SK-N-SH treated with all-trans-retinoic acid at 6 μM for 48 hours (cell line): Measurements from ENCODE around the gene KRTAP10-3.
"Not testable (repeated sequence)": the region's sequence is repeated elsewhere in the genome, so short reads cannot be mapped to it uniquely, and the experiment has no call there.

Experiments
- ATAC-seq: fragments of 200-7000 bp; cut with Tn5 transposase; 3 replicates; pipeline ENCODE4 v1.9.1; 2020; ENCODE audit warnings: mild to moderate bottlenecking, moderate library complexity
- BACH2 ChIP-seq: fragments of 250-450 bp; sonication (Bioruptor Pico); IDR thresholded peaks from 2 replicates; pipeline ENCODE4 v1.9.0; 2021; ENCODE audit warnings: mild to moderate bottlenecking, borderline replicate concordance
- CSDC2 ChIP-seq: fragments of 250-450 bp; sonication (Bioruptor Pico); IDR thresholded peaks from 2 replicates; pipeline ENCODE4 v1.5.0; 2020; ENCODE audit warnings: mild to moderate bottlenecking, moderate library complexity
- GLIS3 ChIP-seq: fragments of 250-450 bp; sonication (Bioruptor Pico); IDR thresholded peaks from 2 replicates; pipeline ENCODE4 v1.5.0; 2020; ENCODE audit warnings: mild to moderate bottlenecking, moderate library complexity
- ISL1 ChIP-seq: fragments of 250-450 bp; sonication (Bioruptor Pico); IDR thresholded peaks from 2 replicates; pipeline ENCODE4 v2.1.2; 2022; ENCODE audit warnings: mild to moderate bottlenecking, moderate library complexity
- OSR1 ChIP-seq: fragments of 250-450 bp; sonication (Bioruptor Pico); IDR thresholded peaks from 2 replicates; pipeline ENCODE4 v1.8.0; 2022; ENCODE audit warnings: moderate library complexity, mild to moderate bottlenecking, inconsistent platforms
- RARB ChIP-seq: fragments of 250-450 bp; sonication (Bioruptor Pico); IDR thresholded peaks from 2 replicates; pipeline ENCODE4 v1.8.0; 2021; ENCODE audit warnings: mild to moderate bottlenecking, moderate library complexity
- TOX ChIP-seq: fragments of 250-450 bp; sonication (Bioruptor Pico); IDR thresholded peaks from 2 replicates; pipeline ENCODE4 v1.8.0; 2021; ENCODE audit warnings: mild to moderate bottlenecking, moderate library complexity, borderline replicate concordance
- ZC3H10 ChIP-seq: fragments of 250-450 bp; sonication (Bioruptor Pico); IDR thresholded peaks from 2 replicates; pipeline ENCODE4 v1.5.1; 2021; ENCODE audit warnings: mild to moderate bottlenecking, moderate library complexity
- ZFP30 ChIP-seq: fragments of 450-650 bp; formaldehyde crosslinking; IDR thresholded peaks from 2 replicates; pipeline ENCODE4 v1.5.0; 2022; ENCODE audit warnings: mild to moderate bottlenecking, moderate library complexity
- ZNF70 ChIP-seq: fragments of 450-650 bp; formaldehyde crosslinking; IDR thresholded peaks from 2 replicates; pipeline ENCODE4 v1.5.0; 2020; ENCODE audit warnings: mild to moderate bottlenecking, moderate library complexity
- ZNF8 ChIP-seq: fragments of 450-650 bp; formaldehyde crosslinking; IDR thresholded peaks from 2 replicates; pipeline ENCODE4 v1.5.0; 2020; ENCODE audit warnings: mild to moderate bottlenecking, moderate library complexity
- TF ChIP-seq, protein P1 (sequence below): fragments of 250-450 bp; sonication (Bioruptor Pico); IDR thresholded peaks from 2 replicates; pipeline ENCODE4 v1.5.0; 2020; ENCODE audit warnings: mild to moderate bottlenecking, moderate library complexity
- TF ChIP-seq, protein P2 (sequence below): fragments of 250-450 bp; sonication (Bioruptor Pico); IDR thresholded peaks from 2 replicates; pipeline ENCODE4 v1.5.1; 2021; ENCODE audit warnings: mild to moderate bottlenecking, moderate library complexity
- TF ChIP-seq, protein P3 (sequence below): fragments of 250-450 bp; sonication (Bioruptor Pico); IDR thresholded peaks from 2 replicates; pipeline ENCODE4 v1.5.1; 2020; ENCODE audit warnings: low read depth, mild to moderate bottlenecking, moderate library complexity
- TF ChIP-seq, protein P4 (sequence below): fragments of 250-450 bp; sonication (Bioruptor Pico); IDR thresholded peaks from 2 replicates; pipeline ENCODE4 v1.8.0; 2020; ENCODE audit warnings: mild to moderate bottlenecking, moderate library complexity, borderline replicate concordance
- TF ChIP-seq, protein P5 (sequence below): fragments of 250-450 bp; sonication (Bioruptor Pico); IDR thresholded peaks from 2 replicates; pipeline ENCODE4 v1.8.0; 2021; ENCODE audit warnings: low read depth, mild to moderate bottlenecking, moderate library complexity, borderline replicate concordance

KRTAP10-3 gene

DNA sequence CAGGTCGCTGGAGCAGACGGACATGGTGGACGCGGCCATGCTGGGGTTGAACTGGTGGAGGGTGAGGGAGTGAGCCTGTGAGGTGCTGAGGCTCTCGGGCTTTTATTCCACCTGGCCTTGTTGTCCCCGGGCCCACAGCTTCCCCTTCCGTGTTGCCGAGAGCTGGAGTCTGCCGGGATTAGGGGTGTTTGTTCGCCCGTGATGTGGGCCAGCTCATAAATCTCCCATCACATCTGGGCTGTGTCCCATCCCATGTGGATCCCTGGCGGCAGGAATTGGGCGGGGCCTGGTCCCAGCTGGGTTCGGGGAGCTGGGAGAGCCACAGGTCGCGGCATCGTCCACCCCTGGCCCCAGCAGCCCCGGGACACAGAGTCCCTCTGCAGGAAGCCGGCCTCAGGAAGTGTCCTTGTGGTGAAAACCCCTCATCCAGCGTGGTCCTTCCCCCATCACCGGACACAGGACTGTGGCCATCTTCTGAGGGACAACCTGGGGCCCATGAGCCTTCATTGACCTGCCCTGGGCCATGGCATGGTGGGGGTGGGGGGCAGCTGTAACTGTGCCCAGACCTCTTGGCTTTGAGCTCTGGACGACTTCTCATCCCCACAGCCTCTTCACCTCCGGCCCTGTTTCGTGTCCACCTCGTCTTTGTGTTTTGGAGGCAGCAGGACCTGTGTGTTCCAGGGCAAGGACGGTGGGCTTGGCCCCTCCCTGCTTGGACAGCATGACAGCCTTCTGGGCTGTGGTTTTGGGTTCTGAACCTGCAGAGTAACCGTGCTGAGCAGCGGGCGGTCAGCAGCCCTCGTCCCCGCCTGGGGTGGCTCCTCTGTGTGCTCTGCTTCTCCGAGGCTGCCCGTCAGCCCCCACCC lies 34.1 kb upstream of the KRTAP10-3 start, which contains the start of gene KRTAP10-6:
KRTAP10-6 (minus strand) TSS at position 60 of the 866 bp plus-strand sequence; CDS start at position 39, 21 bp downstream.
- no peak for ATAC-seq
- TF ChIP-seq ZC3H10 (no peak), TOX (CRISPR knock-in tag) (no peak), ISL1 (CRISPR knock-in tag) (no peak), GLIS3 (CRISPR knock-in tag) (no peak)
- TF ChIP-seq, protein P1, sequence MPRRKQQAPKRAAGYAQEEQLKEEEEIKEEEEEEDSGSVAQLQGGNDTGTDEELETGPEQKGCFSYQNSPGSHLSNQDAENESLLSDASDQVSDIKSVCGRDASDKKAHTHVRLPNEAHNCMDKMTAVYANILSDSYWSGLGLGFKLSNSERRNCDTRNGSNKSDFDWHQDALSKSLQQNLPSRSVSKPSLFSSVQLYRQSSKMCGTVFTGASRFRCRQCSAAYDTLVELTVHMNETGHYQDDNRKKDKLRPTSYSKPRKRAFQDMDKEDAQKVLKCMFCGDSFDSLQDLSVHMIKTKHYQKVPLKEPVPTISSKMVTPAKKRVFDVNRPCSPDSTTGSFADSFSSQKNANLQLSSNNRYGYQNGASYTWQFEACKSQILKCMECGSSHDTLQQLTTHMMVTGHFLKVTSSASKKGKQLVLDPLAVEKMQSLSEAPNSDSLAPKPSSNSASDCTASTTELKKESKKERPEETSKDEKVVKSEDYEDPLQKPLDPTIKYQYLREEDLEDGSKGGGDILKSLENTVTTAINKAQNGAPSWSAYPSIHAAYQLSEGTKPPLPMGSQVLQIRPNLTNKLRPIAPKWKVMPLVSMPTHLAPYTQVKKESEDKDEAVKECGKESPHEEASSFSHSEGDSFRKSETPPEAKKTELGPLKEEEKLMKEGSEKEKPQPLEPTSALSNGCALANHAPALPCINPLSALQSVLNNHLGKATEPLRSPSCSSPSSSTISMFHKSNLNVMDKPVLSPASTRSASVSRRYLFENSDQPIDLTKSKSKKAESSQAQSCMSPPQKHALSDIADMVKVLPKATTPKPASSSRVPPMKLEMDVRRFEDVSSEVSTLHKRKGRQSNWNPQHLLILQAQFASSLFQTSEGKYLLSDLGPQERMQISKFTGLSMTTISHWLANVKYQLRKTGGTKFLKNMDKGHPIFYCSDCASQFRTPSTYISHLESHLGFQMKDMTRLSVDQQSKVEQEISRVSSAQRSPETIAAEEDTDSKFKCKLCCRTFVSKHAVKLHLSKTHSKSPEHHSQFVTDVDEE (CRISPR knock-in tag): no peak
- TF ChIP-seq, protein P2, sequence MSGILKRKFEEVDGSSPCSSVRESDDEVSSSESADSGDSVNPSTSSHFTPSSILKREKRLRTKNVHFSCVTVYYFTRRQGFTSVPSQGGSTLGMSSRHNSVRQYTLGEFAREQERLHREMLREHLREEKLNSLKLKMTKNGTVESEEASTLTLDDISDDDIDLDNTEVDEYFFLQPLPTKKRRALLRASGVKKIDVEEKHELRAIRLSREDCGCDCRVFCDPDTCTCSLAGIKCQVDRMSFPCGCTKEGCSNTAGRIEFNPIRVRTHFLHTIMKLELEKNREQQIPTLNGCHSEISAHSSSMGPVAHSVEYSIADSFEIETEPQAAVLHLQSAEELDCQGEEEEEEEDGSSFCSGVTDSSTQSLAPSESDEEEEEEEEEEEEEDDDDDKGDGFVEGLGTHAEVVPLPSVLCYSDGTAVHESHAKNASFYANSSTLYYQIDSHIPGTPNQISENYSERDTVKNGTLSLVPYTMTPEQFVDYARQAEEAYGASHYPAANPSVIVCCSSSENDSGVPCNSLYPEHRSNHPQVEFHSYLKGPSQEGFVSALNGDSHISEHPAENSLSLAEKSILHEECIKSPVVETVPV (CRISPR knock-in tag): no peak
- TF ChIP-seq, all 23 proteins: peak for 0

DNA sequence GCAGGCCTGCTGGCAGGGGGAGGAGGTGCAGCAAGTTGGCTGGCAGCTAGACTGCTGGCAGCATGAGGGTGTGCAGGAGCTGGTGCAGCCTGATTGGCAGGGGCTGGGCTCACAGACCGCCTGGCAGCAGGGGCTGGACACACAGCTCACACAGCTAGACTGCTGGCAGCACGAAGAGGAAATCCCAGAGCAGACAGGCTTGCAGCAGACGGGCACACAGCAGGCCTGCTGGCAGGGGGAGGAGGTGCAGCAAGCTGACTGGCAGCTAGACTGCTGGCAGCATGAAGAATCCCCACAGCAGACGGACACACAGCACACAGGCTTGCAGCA lies 33.2 kb upstream of the KRTAP10-3 start:
- ATAC-seq: not testable (repeated sequence)

DNA sequence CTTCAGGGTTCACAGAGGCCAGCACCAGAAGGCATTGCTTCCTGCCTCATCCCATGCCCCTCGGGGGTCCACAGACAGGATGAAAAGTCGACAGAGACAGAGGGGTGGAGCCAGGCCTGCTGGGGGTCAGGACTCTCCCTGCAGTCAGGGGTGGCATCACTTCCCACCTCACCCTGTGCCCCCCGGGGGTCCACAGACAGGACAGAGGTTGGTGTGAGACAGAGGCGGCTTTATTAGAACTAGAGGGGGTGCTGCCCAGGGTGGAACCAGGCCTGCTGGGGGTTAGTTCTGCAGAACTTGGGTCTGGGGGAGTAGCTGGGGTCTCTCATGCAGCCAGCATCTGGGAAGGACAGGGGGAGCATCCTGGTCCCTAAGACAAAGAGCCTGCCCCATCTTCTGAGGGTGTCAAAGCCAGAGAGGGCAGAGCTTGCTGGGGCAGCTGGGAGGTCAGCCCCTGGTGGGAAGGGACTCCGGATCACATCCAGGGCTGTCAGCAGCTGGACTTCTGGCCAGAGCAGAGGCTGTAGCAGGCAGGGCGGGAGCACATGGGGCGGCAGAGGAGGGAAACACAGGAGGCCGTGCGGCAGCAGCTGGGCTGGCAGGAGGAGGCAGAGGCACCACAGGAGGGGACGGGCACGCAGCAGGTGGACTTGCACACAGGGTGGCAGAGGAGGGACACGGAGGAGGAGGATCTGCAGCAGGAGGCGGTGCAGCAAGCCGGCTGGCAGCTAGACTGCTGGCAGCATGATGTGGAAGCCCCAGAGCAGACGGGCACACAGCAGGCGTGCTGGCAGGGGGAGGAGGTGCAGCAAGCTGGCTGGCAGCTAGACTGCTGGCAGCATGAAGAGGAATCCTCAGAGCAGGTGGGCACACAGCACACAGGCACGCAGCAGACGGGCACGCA lies 32.6 kb upstream of the KRTAP10-3 start:
- ATAC-seq: not testable (repeated sequence)

DNA sequence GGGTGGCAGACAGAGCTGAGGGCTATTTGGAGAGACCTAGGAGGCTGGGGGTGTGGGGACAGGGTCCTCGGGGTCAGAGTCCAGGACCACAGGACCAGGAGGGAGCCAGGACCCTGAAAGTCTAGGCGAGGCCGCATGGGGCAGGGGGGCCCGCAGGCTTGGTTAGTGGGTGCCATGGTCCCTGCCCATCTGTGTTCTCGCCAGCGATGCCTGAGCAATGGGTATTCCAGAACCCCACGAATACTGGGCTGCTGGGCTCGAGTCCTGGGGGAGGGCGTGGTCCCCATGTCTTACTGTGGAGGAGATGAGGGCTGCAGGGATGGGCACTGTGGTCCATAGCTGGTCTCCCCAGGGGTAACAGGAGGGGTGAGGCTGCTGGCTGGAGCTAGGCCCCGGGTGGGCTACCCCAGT lies 31.7 kb upstream of the KRTAP10-3 start:
- TF ChIP-seq, protein P3, sequence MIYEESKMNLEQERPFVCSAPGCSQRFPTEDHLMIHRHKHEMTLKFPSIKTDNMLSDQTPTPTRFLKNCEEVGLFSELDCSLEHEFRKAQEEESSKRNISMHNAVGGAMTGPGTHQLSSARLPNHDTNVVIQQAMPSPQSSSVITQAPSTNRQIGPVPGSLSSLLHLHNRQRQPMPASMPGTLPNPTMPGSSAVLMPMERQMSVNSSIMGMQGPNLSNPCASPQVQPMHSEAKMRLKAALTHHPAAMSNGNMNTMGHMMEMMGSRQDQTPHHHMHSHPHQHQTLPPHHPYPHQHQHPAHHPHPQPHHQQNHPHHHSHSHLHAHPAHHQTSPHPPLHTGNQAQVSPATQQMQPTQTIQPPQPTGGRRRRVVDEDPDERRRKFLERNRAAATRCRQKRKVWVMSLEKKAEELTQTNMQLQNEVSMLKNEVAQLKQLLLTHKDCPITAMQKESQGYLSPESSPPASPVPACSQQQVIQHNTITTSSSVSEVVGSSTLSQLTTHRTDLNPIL (CRISPR knock-in tag): no peak
- TF ChIP-seq, protein P2 (CRISPR knock-in tag): no peak
- TF ChIP-seq, protein P4, sequence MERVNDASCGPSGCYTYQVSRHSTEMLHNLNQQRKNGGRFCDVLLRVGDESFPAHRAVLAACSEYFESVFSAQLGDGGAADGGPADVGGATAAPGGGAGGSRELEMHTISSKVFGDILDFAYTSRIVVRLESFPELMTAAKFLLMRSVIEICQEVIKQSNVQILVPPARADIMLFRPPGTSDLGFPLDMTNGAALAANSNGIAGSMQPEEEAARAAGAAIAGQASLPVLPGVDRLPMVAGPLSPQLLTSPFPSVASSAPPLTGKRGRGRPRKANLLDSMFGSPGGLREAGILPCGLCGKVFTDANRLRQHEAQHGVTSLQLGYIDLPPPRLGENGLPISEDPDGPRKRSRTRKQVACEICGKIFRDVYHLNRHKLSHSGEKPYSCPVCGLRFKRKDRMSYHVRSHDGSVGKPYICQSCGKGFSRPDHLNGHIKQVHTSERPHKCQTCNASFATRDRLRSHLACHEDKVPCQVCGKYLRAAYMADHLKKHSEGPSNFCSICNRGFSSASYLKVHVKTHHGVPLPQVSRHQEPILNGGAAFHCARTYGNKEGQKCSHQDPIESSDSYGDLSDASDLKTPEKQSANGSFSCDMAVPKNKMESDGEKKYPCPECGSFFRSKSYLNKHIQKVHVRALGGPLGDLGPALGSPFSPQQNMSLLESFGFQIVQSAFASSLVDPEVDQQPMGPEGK (CRISPR knock-in tag): no peak
- TF ChIP-seq GLIS3 (CRISPR knock-in tag) (no peak), CSDC2 (CRISPR knock-in tag) (no peak), BACH2 (CRISPR knock-in tag) (no peak), TOX (CRISPR knock-in tag) (no peak), ZC3H10 (no peak), OSR1 (CRISPR knock-in tag) (no peak), ZNF8 (CRISPR knock-in tag) (no peak), RARB (CRISPR knock-in tag) (no peak), ZFP30 (CRISPR knock-in tag) (no peak), ZNF70 (CRISPR knock-in tag) (no peak)
- TF ChIP-seq, protein P5, sequence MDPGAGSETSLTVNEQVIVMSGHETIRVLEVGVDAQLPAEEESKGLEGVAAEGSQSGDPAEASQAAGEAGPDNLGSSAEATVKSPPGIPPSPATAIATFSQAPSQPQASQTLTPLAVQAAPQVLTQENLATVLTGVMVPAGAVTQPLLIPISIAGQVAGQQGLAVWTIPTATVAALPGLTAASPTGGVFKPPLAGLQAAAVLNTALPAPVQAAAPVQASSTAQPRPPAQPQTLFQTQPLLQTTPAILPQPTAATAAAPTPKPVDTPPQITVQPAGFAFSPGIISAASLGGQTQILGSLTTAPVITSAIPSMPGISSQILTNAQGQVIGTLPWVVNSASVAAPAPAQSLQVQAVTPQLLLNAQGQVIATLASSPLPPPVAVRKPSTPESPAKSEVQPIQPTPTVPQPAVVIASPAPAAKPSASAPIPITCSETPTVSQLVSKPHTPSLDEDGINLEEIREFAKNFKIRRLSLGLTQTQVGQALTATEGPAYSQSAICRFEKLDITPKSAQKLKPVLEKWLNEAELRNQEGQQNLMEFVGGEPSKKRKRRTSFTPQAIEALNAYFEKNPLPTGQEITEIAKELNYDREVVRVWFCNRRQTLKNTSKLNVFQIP: no peak
- TF ChIP-seq, protein P1 (CRISPR knock-in tag): no peak
- ATAC-seq: no peak
